HAP-1 (cell line): Measurements from ENCODE around the gene WNT3A.
"Not testable (repeated sequence)": the region's sequence is repeated elsewhere in the genome, so short reads cannot be mapped to it uniquely, and the experiment has no call there.

ENCODE experiments used
- DNase-seq, 2 experiments: peaks; one replicate each; pipeline ENCODE4 v3.0.0-alpha.2; 2016 to 2020; ENCODE audit warnings: low spot score in 2 of 2
- H3K27me3 ChIP-seq: fragments of 250-450 bp; sonication (Bioruptor Pico); 2 replicates; pipeline ENCODE4 v1.5.1; 2020; ENCODE audit warnings: low read depth, mild to moderate bottlenecking, moderate library complexity
- H3K36me3 ChIP-seq: fragments of 250-450 bp; sonication (Bioruptor Pico); replicated peaks from 2 replicates; pipeline ENCODE4 v1.5.1; 2020; ENCODE audit warnings: mild to moderate bottlenecking
- H3K4me1 ChIP-seq: fragments of 250-450 bp; sonication (Bioruptor Pico); 2 replicates; pipeline ENCODE4 v1.5.1; 2020; ENCODE audit warnings: mild to moderate bottlenecking
- H3K4me3 ChIP-seq: fragments of 250-450 bp; sonication (Bioruptor Pico); 2 replicates; pipeline ENCODE4 v1.5.1; 2020; ENCODE audit warnings: mild to moderate bottlenecking, moderate library complexity
- H3K9me3 ChIP-seq: fragments of 250-450 bp; sonication (Bioruptor Pico); 2 replicates; pipeline ENCODE4 v1.5.1; 2020; ENCODE audit warnings: mild to moderate bottlenecking, moderate library complexity
- in situ Hi-C: fragments of 300-500 bp; cut with MboI; formaldehyde crosslinking; loops from 3 replicates; pipeline ENCODE4 v1.14.3; 2020; ENCODE audit warnings: low sequenced_read_pairs, inconsistent platforms, mixed read lengths

The WNT3A gene

DNA sequence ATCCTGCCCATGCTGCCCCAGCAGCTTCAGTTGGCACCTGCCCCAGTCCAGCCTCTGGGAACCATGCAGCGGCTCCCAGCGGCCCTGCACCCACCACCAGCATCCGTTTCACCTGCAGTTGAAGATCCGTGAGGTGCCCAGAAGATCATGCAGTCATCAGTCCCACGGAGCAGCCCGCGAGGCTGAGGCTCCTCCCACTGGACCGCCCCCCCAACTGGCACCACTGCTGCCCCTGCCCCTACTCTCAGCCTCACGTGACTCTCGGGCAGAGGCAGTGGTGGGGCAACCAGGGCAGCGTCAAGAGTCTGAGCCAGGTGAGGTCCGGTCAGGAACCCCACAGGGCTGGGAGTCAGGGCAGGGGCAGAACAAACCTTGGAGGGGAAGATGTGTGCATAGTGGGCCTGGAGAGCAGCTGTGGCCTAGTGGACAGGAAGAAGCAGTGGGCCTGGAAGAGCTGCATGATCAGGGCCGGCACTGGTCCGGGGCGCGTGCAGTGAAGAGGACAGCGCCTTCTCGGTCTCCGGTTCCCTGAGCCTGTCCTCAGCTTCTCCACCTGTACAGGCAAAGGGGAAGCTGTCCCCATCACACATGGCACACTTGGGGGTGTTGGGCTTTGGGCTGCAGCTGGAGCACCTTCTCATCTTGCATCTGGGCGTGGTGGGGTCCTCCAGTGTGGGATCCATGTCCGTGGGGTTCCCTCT lies 31.1 kb upstream of the WNT3A start:
- H3K36me3 ChIP-seq, in situ Hi-C loops, DNase-seq, H3K27me3 ChIP-seq, H3K9me3 ChIP-seq, H3K4me3 ChIP-seq, H3K4me1 ChIP-seq: not testable (repeated sequence)

DNA sequence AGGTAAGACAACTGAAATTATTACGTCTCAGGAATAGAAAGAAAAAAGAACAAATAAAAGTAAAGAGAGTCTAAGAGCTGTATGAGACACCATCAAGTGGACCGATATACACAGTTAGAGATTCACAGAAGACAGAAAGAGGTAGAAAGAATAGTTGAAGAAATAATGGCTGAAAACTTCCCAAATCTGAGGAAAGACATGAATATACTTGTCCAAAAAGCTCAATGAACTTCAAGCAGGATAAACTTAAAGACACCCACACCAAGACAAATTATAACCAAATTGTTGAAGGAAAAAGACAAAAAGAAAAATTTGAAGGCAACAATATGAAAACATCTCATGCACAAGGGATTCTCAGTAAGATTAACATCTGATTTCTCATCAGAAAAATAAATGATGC lies 19.6 kb upstream of the WNT3A start:
- Histone ChIP-seq H3K4me3 (no peak overlapping the region), H3K4me1 (no peaks in the 10 kb centered on the region), H3K27me3 (0 out of 2 replicates have a peak, but pooled peaks cover 3% of the 10 kb centered on the region), H3K9me3 (no peaks in the 10 kb centered on the region), H3K36me3 (no peaks in the 10 kb centered on the region)
- DNase-seq, result no peak
- in situ Hi-C loops, result no loop called here

GRCh38 chr1:227994632-227995300 lies 12.0 kb upstream of the WNT3A start:
- H3K4me3 ChIP-seq, result no peak overlapping the region
- no peaks in the 10 kb centered on the region for H3K36me3 ChIP-seq
- in situ Hi-C loops, result no loop called here
- no peaks in the 10 kb centered on the region for H3K9me3 ChIP-seq
- H3K27me3 ChIP-seq, result no peaks in the 10 kb centered on the region
- no peak for DNase-seq
- no peaks in the 10 kb centered on the region for H3K4me1 ChIP-seq

DNA sequence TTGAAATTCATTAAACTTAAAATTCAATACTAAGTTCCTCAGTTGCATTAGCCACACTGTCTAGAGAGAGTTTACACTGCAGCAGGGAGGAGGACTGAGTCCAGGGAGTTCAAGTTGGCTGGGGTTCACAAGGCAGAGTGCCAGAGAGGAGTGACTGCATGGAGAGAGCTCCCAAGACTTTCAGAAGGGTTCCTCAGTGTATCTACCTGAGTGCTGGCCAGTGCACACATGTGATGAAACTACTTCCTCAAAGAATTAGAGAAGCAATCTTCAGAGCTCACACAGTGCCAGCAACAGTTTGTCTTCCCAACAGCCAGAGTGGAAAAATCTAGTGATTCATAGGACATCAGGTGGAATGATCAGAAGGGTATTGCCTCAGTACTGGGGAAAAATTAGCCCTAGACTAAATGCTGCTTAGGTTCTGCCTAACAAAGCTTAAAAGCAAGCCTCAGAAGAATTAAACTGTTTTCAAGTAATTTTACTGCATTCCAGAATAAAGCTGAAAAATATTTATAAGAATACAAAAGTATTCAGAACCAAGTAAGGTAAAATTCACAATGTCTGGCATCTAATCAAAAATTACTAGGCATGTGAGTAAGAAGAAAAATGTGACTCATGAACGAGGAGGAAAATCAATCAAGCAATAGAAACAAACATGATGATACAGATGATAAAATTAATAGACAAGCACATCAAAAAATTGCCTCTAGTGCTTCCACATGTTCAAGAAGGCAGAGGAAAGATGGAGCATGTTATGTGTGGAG lies 10.4 kb upstream of the WNT3A start:
- no peaks in the 10 kb centered on the region for H3K4me1 ChIP-seq
- no peak overlapping the region for H3K4me3 ChIP-seq
- no peaks in the 10 kb centered on the region for H3K27me3 ChIP-seq
- H3K36me3 ChIP-seq, result no peaks in the 10 kb centered on the region
- in situ Hi-C loops, result no loop called here
- H3K9me3 ChIP-seq, result no peaks in the 10 kb centered on the region
- DNase-seq, result no peak

DNA sequence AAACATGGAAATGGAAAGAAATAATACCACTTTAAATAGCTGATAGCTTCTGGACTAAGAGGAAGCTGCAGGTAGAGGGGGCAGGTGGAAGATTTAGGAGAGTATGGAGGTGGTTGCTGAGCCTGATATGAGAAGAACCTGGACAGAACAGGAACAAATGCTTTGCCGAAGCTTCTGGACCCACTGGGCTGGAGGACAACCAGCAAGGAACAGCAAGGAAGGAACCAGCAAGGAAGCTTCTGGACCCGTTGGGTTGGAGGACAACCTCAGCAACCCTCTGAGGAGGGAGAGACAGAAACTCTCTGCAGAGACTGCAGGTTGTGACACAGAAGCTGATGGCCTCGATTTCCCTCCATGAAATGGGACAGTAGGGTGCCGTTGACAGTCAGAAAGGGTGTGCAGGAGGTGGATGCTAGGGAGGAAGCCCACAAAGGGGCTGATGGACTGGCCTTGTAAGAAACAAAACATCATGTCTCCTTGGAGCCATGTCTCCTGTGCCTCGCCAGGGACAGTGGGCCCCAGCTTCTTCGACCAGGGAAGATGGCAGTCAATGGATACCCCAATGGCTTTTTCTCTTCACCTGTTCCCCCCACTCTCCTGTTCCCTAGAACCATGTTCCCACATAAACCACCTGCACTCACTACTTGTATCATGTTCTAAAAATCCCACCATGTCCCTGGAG lies 8.3 kb upstream of the WNT3A start:
- H3K4me1 ChIP-seq, result no peaks in the 10 kb centered on the region
- in situ Hi-C loops, result no loop called here
- no peak for DNase-seq
- H3K4me3 ChIP-seq, result no peak overlapping the region
- no peaks in the 10 kb centered on the region for H3K9me3 ChIP-seq
- no peaks in the 10 kb centered on the region for H3K27me3 ChIP-seq
- H3K36me3 ChIP-seq, result no peaks in the 10 kb centered on the region

DNA sequence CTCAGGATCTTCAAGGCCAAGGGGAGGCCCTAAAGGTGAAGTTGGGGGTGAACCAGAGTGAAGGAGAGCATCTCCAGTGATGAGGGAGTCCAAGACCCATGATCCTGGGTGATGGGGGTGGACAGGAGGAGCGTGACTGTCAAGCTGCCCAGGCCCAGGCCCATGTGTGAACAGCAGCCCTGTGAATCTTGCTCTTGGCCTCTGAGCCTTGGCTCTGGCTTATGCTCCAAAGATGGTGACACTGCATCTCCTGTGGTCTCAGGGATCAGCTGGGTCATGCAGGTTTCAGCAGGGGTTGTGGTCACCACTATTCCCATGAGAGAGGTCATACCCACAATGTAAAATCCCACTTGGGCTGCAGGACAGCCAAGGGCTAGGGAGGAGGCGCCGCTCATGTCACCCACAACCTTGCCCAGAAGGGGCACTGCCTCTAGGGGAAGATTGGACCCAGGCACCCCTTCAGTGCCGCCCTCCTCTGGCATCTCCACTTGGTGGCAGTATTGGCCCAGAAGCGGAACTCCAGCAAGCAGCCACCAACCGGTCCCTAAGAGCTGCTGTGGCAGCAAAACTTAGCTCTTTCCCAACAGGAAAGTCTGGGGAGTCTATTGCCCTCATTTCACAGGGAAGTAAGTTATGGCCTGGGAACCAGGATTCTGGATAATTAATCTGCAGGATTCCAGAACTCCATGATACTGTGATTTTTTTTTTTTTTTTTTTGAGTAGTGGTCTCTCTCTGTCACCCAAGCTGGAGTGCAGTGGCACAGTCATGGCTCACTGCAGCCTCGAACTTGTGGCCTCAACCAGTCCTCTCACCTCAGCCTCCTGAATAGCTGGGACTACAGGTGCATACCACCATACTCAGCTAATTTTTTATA lies 7.5 kb upstream of the WNT3A start:
- peak; percentile 18 to 69 for DNase-seq
- Histone ChIP-seq H3K27me3 (no peaks in the 10 kb centered on the region), H3K4me1 (no peaks in the 10 kb centered on the region), H3K36me3 (no peaks in the 10 kb centered on the region), H3K9me3 (no peaks in the 10 kb centered on the region), H3K4me3 (no peak overlapping the region)
- in situ Hi-C loops, result no loop called here

DNA sequence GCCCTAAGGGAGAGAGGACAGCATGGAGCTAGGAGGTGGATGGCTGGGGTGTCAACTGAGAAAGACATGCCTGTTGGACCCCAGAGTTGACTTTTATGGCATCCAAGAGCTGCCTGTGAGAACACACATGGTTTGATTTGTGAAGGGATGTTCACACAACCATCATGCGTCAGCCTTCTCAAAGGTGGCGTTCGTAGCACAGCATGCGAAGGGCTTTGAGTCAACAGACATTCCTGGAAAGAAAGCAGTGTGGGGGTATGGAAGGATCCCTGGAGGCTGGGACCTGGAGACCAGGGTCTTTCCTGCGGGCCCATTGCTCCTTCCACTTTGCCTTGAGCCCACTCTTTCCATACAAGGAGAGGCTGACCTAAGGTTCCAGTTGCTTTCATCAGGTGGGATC lies 6.4 kb upstream of the WNT3A start:
- in situ Hi-C loops, result no loop called here
- H3K27me3 ChIP-seq, result no peaks in the 10 kb centered on the region
- no peaks in the 10 kb centered on the region for H3K36me3 ChIP-seq
- no peak overlapping the region for H3K4me3 ChIP-seq
- no peak for DNase-seq
- H3K4me1 ChIP-seq, result no peaks in the 10 kb centered on the region
- no peaks in the 10 kb centered on the region for H3K9me3 ChIP-seq

DNA sequence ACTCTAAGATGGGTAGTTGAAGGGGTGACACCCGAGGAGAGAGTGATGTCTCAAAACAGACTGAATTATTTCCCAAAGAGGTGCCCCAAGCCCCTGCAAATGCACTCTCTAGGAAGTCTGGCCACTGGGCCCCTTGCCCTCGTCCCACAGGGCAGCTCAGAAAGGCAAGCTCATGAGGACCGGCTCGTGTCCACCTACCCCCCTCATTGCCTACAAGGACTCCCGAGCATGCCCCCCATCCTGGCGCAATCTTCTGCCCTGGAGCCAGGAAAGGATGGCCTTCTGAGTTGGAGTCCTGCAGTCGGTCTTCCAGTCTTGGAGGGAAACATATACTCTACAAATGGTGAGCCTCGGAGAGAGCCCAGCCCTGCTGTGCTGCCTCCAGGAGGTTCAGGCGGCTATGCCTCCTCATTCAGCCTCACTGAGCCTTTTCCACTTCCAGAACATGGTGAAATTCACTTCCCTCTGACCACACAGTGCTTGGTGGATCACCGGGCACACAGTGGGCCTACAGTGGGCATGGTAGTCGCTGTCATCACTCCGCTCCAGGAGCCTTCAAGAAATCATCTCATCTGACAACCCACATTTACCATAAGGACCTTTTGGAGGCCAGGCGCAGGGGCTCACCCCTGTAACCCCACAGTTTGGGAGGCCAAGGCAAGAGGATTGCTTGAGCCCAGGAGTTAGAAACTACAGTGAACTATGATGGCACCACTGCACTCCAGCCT lies 5.8 kb upstream of the WNT3A start:
- in situ Hi-C loops, result no loop called here
- H3K4me3 ChIP-seq, result no peak overlapping the region
- no peaks in the 10 kb centered on the region for H3K4me1 ChIP-seq
- no peaks in the 10 kb centered on the region for H3K9me3 ChIP-seq
- H3K36me3 ChIP-seq, result no peaks in the 10 kb centered on the region
- DNase-seq, result no peak
- peaks cover under 1% of the 10 kb centered on the region; the same call in 1 of the 2 replicates for H3K27me3 ChIP-seq

DNA sequence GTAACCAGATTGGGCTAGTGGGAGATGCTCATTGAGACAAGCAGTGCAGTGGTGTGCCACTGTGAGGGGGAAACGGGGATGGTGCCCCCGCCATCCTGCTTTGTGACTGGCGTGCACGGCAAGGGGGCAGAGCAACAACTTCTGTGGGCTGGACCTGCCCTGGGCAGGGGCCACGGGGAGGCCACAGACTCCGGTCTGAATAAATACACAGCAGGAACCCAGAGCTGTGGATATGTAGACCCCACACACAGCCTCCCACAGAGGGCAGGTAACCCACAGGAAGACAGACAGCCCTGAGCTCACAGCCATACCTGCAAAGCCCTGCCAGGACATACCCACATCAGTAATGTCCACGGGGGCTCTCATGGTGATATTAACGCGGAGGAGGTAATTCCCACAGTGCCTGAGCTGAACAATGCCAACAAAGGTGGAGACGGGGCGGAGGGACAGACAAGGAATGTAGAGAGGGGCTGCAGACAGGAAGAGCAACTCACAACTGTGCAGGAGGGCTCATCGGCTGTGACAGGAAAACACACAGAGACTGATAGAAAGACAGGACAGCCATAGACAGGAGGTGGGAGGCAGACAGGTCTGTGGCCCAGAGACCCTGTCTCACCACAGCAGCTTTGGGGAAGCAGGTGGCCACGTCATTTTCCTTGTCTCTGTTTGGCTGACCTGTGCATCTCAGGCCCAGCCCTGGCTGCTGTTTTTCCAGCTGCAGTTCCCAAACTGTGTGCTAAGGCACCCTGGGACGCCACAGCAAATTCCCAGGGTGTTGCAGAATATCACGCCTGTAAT lies 4.9 kb upstream of the WNT3A start:
- Histone ChIP-seq H3K27me3 (peaks cover 3% of the 10 kb centered on the region; the same call in 1 of the 2 replicates), H3K4me3 (no peak overlapping the region), H3K36me3 (no peaks in the 10 kb centered on the region), H3K4me1 (no peaks in the 10 kb centered on the region), H3K9me3 (no peaks in the 10 kb centered on the region)
- no peak for DNase-seq
- in situ Hi-C loops, result no loop called here

GRCh38 chr1:228002792-228003191 lies 4.0 kb upstream of the WNT3A start:
- H3K36me3 ChIP-seq, result no peaks in the 10 kb centered on the region
- no peak for DNase-seq
- in situ Hi-C loops, result no loop called here

DNA sequence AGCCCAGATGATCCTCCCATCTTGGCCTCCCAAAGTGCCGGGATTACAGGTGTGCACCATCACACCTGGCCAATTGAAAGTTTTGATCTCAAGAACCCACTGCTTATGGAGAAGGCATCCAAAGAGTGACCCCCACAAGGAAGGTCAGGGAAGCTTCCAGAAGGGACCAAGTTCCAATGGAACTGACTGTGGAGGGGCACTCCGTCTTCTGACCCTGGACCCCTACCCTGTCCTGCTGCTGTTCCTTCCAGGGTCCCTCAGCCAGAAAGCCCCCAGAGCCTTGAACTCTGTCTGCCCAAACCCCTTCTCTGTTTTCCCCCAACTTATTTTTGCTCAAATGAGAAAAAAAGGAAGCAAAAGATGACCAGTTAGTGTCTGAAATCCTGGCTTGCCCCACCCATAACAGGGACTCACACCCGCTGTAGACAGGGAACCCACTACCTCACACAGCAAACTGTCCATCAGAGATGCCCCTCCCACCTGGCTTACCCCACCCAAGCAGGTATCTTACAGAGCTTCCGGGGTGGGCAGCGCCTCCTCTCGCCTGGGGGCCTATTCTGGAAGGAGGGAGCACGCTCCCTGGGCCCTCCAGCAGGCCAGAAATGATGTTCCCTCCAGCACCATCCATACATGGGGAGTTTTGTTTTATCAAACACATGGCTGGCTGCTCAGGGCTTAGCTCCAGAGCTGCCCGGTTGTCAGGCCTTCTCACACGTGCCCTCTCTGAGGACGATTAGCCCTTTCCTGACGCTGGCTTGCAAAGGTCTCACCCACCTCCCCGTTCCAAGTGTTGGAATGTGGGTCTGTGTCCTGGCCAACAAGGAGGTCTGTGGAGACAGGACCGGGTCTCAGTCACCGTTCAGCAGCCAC lies 3.1 kb upstream of the WNT3A start:
- in situ Hi-C loops, result no loop called here
- Histone ChIP-seq H3K27me3 (peaks cover 7% of the 10 kb centered on the region; the same call in 1 of the 2 replicates), H3K9me3 (no peaks in the 10 kb centered on the region), H3K36me3 (no peaks in the 10 kb centered on the region), H3K4me3 (no peak overlapping the region), H3K4me1 (no peaks in the 10 kb centered on the region)
- no peak for DNase-seq

More at GRCh38 chr1:228002792-228003191, 4.0 kb upstream of the WNT3A start:
- Histone ChIP-seq H3K4me1 (no peaks in the 10 kb centered on the region), H3K4me3 (no peak overlapping the region), H3K9me3 (no peaks in the 10 kb centered on the region), H3K27me3 (peaks cover 3% of the 10 kb centered on the region; the same call in 1 of the 2 replicates)
